OCI-LY1 (cell line): ENCODE data around the gene PRKG2.

ENCODE experiments used
- H2AFZ ChIP-seq: fragments of 200-600 bp; sonication (generic), shearing (Covaris generic); 2 replicates; pipeline ENCODE4 v1.6.0; 2014; ENCODE audit warnings: antibody characterized with exemption, mild to moderate bottlenecking, low read length
- H3F3A ChIP-seq: fragments of 200-600 bp; sonication (generic), shearing (Covaris generic); 2 replicates; pipeline ENCODE4 v1.6.0; 2014; ENCODE audit warnings: mild to moderate bottlenecking, antibody characterized with exemption, low read length, moderate library complexity; ENCODE audit not compliant: insufficient read depth
- H3K27ac ChIP-seq: fragments of 200-600 bp; sonication (generic); 2 replicates; pipeline ENCODE4 v1.5.1; 2014; ENCODE audit warnings: low read length, mixed run types, mild to moderate bottlenecking, low read depth; ENCODE audit not compliant: poor library complexity, severe bottlenecking
- H3K27me3 ChIP-seq: fragments of 200-600 bp; sonication (generic); 2 replicates; pipeline ENCODE4 v1.6.0; 2014; ENCODE audit warnings: antibody characterized with exemption, mild to moderate bottlenecking, low read length, moderate library complexity; ENCODE audit not compliant: insufficient read depth
- H3K36me3 ChIP-seq: fragments of 200-600 bp; sonication (generic); 2 replicates; pipeline ENCODE4 v1.6.1; 2014; ENCODE audit warnings: mild to moderate bottlenecking, antibody characterized with exemption, low read length, moderate library complexity, mixed read lengths; ENCODE audit not compliant: insufficient read depth
- H3K4me1 ChIP-seq: fragments of 200-600 bp; sonication (generic); 2 replicates; pipeline ENCODE4 v1.5.1; 2014; ENCODE audit warnings: mild to moderate bottlenecking, low read length, moderate library complexity; ENCODE audit not compliant: insufficient read depth, severe bottlenecking
- H3K4me2 ChIP-seq: fragments of 200-600 bp; sonication (generic), shearing (Covaris generic); 2 replicates; pipeline ENCODE4 v1.6.1; 2014; ENCODE audit warnings: low read length
- H3K4me3 ChIP-seq: fragments of 200-600 bp; sonication (generic); 2 replicates; pipeline ENCODE4 v1.5.1; 2014; ENCODE audit warnings: low read length, low read depth, mild to moderate bottlenecking, mixed read lengths; ENCODE audit not compliant: poor library complexity, severe bottlenecking
- H3K79me2 ChIP-seq: fragments of 200-600 bp; shearing (Covaris generic); 2 replicates; pipeline ENCODE4 v1.6.1; 2016; ENCODE audit warnings: mixed run types, low read length, mixed read lengths; ENCODE audit not compliant: insufficient read depth
- H3K9ac ChIP-seq: fragments of 200-600 bp; sonication (generic), shearing (Covaris generic); 2 replicates; pipeline ENCODE4 v1.6.1; 2014; ENCODE audit warnings: mild to moderate bottlenecking, low read length, mixed read lengths
- H3K9me2 ChIP-seq: fragments of 200-600 bp; sonication (generic), shearing (Covaris generic); 2 replicates; pipeline ENCODE4 v1.6.1; 2014; ENCODE audit warnings: low read depth, mild to moderate bottlenecking, low read length, mixed read lengths
- H3K9me3 ChIP-seq: fragments of 200-600 bp; shearing (Covaris generic); 2 replicates; pipeline ENCODE4 v1.6.1; 2014; ENCODE audit warnings: low read length, mixed read lengths
- H4K20me1 ChIP-seq: fragments of 200-600 bp; sonication (generic), shearing (Covaris generic); 2 replicates; pipeline ENCODE4 v1.6.0; 2016; ENCODE audit warnings: mild to moderate bottlenecking, low read length; ENCODE audit not compliant: insufficient read depth
- CTCF ChIP-seq: fragments of 200-600 bp; sonication (generic), shearing (Covaris generic); IDR thresholded peaks from 2 replicates; pipeline ENCODE4 v1.5.1; 2017; ENCODE audit warnings: mild to moderate bottlenecking, antibody characterized with exemption, low read length, moderate library complexity, mixed read lengths
- EZH2 ChIP-seq: fragments of 200-600 bp; sonication (generic), shearing (Covaris generic); IDR thresholded peaks from 2 replicates; pipeline ENCODE4 v1.8.0; 2017; ENCODE audit warnings: borderline replicate concordance, mixed run types, mild to moderate bottlenecking, antibody characterized with exemption, low read length, moderate library complexity, mixed read lengths

PRKG2 gene

GRCh38 chr4:81137446-81137845, 77.6 kb downstream of the PRKG2 start:
- Histone ChIP-seq H3K4me1 (no peaks in the 10 kb centered on the region), H2AFZ (no peak overlapping the region), H3K36me3 (no peaks in the 10 kb centered on the region), H3K4me3 (no peak overlapping the region), H4K20me1 (no peaks in the 10 kb centered on the region), H3F3A (no peaks in the 10 kb centered on the region), H3K27ac (no peak overlapping the region), H3K4me2 (no peak overlapping the region), H3K9me2 (no peaks in the 10 kb centered on the region), H3K27me3 (no peaks in the 10 kb centered on the region), H3K9ac (no peak overlapping the region), H3K79me2 (no peaks in the 10 kb centered on the region), H3K9me3 (no peaks in the 10 kb centered on the region)
- TF ChIP-seq CTCF (no peak), EZH2 (no peak)

GRCh38 chr4:81136161-81136905, 78.7 kb downstream of the PRKG2 start:
- H3K9me2 ChIP-seq, result no peaks in the 10 kb centered on the region
- H3F3A ChIP-seq, result no peaks in the 10 kb centered on the region
- no peak overlapping the region for H3K27ac ChIP-seq
- H3K36me3 ChIP-seq, result no peaks in the 10 kb centered on the region
- H3K4me2 ChIP-seq, result no peak overlapping the region
- no peak overlapping the region for H3K4me3 ChIP-seq
- H3K9ac ChIP-seq, result no peak overlapping the region
- no peak for TF ChIP-seq EZH2
- no peak for TF ChIP-seq CTCF
- no peaks in the 10 kb centered on the region for H4K20me1 ChIP-seq
- H3K79me2 ChIP-seq, result no peaks in the 10 kb centered on the region
- H2AFZ ChIP-seq, result no peak overlapping the region
- no peaks in the 10 kb centered on the region for H3K4me1 ChIP-seq
- H3K9me3 ChIP-seq, result no peaks in the 10 kb centered on the region
- no peaks in the 10 kb centered on the region for H3K27me3 ChIP-seq

GRCh38 chr4:81135501-81135900, 79.5 kb downstream of the PRKG2 start:
- Histone ChIP-seq H3K36me3 (no peaks in the 10 kb centered on the region), H2AFZ (no peak overlapping the region), H3K4me3 (no peak overlapping the region), H3K4me1 (no peaks in the 10 kb centered on the region), H3K79me2 (no peaks in the 10 kb centered on the region), H3K27me3 (no peaks in the 10 kb centered on the region), H3K9me2 (no peaks in the 10 kb centered on the region), H3F3A (no peaks in the 10 kb centered on the region), H3K9ac (no peak overlapping the region), H3K27ac (no peak overlapping the region), H3K4me2 (no peak overlapping the region), H4K20me1 (no peaks in the 10 kb centered on the region), H3K9me3 (no peaks in the 10 kb centered on the region)
- TF ChIP-seq EZH2 (no peak), CTCF (no peak)
